ENCODE data around the gene CCDC18. TPM values are rescaled to one million over a fixed set of nuclear protein-coding genes. Genes with fewer than 3 reads are reported as not detected.
"Not testable (repeated sequence)": the region's sequence is repeated elsewhere in the genome, so short reads cannot be mapped to it uniquely, and the experiment has no call there.

CCDC18 gene
- total RNA-seq, 1 experiment from 2014 or later: 22.2 TPM

DNA sequence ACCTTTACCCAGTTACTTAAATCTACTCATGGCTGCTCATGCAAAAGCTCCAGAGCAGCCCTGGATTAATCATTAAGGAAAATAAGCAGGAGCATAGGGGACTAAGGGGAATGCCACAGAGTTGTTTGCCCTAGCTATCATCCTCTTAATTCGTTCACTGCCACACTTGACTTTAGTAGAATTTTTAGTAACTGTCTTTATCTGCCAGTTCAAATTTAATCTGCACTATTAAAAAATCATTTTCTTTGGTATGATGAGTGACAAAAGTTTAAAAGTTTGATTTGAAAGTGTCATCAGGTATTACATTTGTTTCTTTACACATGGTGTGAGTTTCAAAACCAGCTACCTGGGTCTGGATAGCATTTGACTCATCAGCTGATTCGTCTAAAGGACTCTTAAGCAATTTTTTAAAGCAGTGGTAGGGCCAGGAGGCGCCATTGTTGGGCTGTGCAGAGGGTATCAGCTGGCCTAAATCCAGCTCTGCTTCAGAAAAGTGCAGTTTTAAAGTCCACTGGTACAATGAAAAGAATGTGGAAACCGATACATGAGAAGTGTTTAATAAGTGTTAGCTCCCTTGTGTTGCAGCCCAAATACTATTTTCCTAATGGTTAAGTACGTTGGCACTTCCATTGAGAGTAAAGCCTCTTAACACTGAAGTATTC lies 95.2 kb downstream of the CCDC18 start:
- intact Hi-C loops (cut with micrococcal nuclease): no loop called here
- BruUV-seq (replicated peaks): no TSS peak
- H3K36me3 Mint-ChIP-seq (ENCODE audit: insufficient read depth, unreplicated experiment): peaks cover 4% of the 10 kb centered on the region
- POLR2A ChIA-PET: interaction anchor here (1.4 kb wide), 1 partner anchor 12 kb away, joined by 4 read pairs; no protein-coding TSS in a partner anchor
- CTCF ChIA-PET: interaction anchor here (0.6 to 1.2 kb wide), 3 partner anchors 40 to 282 kb away, joined by 3 to 4 read pairs (median 3); no protein-coding TSS in a partner anchor
- H3K4me3 Mint-ChIP-seq (ENCODE audit: unreplicated experiment): no peak overlapping the region
- H3K27ac Mint-ChIP-seq (ENCODE audit: low read depth, unreplicated experiment): no peak overlapping the region
- peaks cover 10% of the 10 kb centered on the region for H3K9me3 Mint-ChIP-seq (ENCODE audit: unreplicated experiment)
- H3K4me1 Mint-ChIP-seq (ENCODE audit: insufficient read depth, unreplicated experiment): no peaks in the 10 kb centered on the region
- TF ChIP-seq, protein P1, sequence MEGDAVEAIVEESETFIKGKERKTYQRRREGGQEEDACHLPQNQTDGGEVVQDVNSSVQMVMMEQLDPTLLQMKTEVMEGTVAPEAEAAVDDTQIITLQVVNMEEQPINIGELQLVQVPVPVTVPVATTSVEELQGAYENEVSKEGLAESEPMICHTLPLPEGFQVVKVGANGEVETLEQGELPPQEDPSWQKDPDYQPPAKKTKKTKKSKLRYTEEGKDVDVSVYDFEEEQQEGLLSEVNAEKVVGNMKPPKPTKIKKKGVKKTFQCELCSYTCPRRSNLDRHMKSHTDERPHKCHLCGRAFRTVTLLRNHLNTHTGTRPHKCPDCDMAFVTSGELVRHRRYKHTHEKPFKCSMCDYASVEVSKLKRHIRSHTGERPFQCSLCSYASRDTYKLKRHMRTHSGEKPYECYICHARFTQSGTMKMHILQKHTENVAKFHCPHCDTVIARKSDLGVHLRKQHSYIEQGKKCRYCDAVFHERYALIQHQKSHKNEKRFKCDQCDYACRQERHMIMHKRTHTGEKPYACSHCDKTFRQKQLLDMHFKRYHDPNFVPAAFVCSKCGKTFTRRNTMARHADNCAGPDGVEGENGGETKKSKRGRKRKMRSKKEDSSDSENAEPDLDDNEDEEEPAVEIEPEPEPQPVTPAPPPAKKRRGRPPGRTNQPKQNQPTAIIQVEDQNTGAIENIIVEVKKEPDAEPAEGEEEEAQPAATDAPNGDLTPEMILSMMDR (IDR thresholded peaks at IDR 0.05; ENCODE audit: unreplicated experiment): no peak
- no peaks in the 10 kb centered on the region for H3K27me3 Mint-ChIP-seq (ENCODE audit: insufficient read depth, unreplicated experiment)
- no peak for DNase-seq (ENCODE audit: unreplicated experiment)

DNA sequence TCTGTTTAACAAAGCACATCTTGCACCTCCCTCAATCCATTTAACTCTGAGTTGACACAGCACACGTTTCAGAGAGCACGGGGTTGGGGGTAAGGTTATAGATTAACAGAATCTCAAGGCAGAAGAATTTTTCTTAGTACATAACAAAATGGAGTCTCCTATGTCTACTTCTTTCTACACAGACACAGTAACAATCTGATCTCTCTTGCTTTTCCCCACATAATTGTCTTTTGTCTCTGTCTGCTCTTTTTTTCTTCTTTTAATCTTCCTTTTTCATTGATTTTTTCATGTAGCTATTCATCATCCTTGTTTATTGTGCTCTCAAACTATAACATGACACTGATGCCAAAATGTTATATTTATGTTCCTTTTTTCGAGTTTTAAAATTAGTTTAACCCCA lies 97.0 kb downstream of the CCDC18 start:
- BruUV-seq (replicated peaks); CTCF ChIA-PET; H3K27ac Mint-ChIP-seq (ENCODE audit: low read depth, unreplicated experiment); H3K27me3 Mint-ChIP-seq (ENCODE audit: insufficient read depth, unreplicated experiment); intact Hi-C loops (cut with micrococcal nuclease); H3K36me3 Mint-ChIP-seq (ENCODE audit: insufficient read depth, unreplicated experiment); H3K4me3 Mint-ChIP-seq (ENCODE audit: unreplicated experiment); DNase-seq (ENCODE audit: unreplicated experiment); H3K4me1 Mint-ChIP-seq (ENCODE audit: insufficient read depth, unreplicated experiment): not testable (repeated sequence)
- POLR2A ChIA-PET: interaction anchor here (0.6 kb wide), 1 partner anchor 82 kb away, joined by 4 read pairs; no protein-coding TSS in a partner anchor
- peaks cover 10% of the 10 kb centered on the region for H3K9me3 Mint-ChIP-seq (ENCODE audit: unreplicated experiment)

DNA sequence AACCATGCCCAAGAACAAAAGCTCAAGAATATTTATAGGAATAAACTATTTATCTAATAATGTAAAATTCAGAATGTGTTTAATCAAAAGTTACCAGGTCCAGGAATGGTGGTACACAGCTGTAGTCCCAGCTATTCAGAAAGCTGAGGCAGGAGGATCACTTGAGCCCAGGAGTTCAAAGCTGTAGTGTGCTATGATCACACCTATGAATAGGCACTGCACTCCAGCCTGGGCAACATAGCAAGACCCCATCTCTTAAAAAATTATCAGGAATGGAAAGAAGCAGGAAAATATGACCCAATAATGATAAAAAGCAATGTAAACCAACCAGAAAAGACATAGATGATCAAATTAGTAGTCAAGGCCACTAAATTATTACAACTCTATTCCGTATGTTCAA lies 103.0 kb downstream of the CCDC18 start:
- BruUV-seq (replicated peaks): no TSS peak
- no peaks in the 10 kb centered on the region for H3K4me1 Mint-ChIP-seq (ENCODE audit: insufficient read depth, unreplicated experiment)
- H3K9me3 Mint-ChIP-seq (ENCODE audit: unreplicated experiment): peaks cover 10% of the 10 kb centered on the region
- no peak overlapping the region for H3K27ac Mint-ChIP-seq (ENCODE audit: low read depth, unreplicated experiment)
- TF ChIP-seq, protein P1 (IDR thresholded peaks at IDR 0.05; ENCODE audit: unreplicated experiment): no peak
- no peaks in the 10 kb centered on the region for H3K27me3 Mint-ChIP-seq (ENCODE audit: insufficient read depth, unreplicated experiment)
- intact Hi-C loops (cut with micrococcal nuclease): no loop called here
- no peak overlapping the region for H3K4me3 Mint-ChIP-seq (ENCODE audit: unreplicated experiment)
- no peak for DNase-seq (ENCODE audit: unreplicated experiment)
- H3K36me3 Mint-ChIP-seq (ENCODE audit: insufficient read depth, unreplicated experiment): peaks cover 18% of the 10 kb centered on the region
- ChIA-PET CTCF (no interaction called here), POLR2A (interaction anchor here (0.6 to 0.8 kb wide), 4 partner anchors 63 to 1418 kb away, joined by 3 read pairs; no protein-coding TSS in a partner anchor)

DNA sequence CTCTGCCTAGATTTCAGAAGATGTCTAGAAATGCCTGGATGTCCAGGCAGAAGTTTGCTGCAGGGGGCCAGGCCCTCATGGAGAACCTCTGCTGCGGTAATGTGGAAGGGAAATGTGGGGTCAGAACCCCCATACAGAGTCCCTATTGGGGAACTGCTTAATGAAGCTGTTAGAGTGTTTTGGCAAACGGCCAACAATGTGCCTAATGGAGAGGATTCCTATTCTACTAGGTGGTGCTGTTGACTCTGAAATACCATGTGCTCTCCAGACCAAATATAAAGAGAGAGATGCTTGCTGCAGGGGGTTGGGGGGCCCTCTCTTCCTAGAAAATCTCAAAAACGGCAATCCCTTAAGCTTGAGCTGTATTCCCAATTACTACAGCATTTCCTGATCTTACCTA lies 108.0 kb downstream of the CCDC18 start:
- Mint-ChIP-seq H3K9me3 (ENCODE audit: unreplicated experiment) (peaks cover 5% of the 10 kb centered on the region), H3K36me3 (ENCODE audit: insufficient read depth, unreplicated experiment) (peaks cover 30% of the 10 kb centered on the region), H3K27me3 (ENCODE audit: insufficient read depth, unreplicated experiment) (no peaks in the 10 kb centered on the region), H3K27ac (ENCODE audit: low read depth, unreplicated experiment) (no peak overlapping the region), H3K4me3 (ENCODE audit: unreplicated experiment) (no peak overlapping the region), H3K4me1 (ENCODE audit: insufficient read depth, unreplicated experiment) (no peaks in the 10 kb centered on the region)
- intact Hi-C loops (cut with micrococcal nuclease): no loop called here
- POLR2A ChIA-PET: interaction anchor here (1.1 kb wide), 1 partner anchor 13 kb away, joined by 4 read pairs; no protein-coding TSS in a partner anchor
- no TSS peak for BruUV-seq (replicated peaks)
- TF ChIP-seq, protein P1 (IDR thresholded peaks at IDR 0.05; ENCODE audit: unreplicated experiment): no peak
- CTCF ChIA-PET: interaction anchor here (1.0 to 1.4 kb wide), 2 partner anchors 15 to 20 kb away, joined by 3 to 8 read pairs; no protein-coding TSS in a partner anchor
- DNase-seq (ENCODE audit: unreplicated experiment): peak; percentile 33

Data from MCF 10A (cell line).